ENCODE results near the gene EYS.

Gene EYS

DNA sequence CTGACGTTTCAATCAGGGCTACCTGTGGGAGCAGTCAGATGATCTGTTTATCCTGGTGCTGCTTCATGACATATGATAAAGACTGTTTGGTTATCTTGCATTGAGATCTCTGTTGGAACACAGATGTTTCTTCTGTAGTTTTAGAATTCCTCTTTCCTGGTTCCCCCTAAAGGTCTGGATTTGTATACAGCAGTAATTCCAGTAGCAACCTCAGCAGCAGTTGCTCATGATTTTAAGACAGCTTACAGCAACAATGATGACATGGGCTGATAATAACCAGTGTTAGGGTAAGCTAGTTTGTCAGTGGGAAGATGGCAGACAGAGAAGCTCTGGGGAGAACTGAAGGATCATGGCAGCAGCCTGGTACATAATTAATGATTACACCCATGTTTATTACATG is 1632.0 kb downstream of the EYS start:
- TF ChIP-seq EZH2phosphoT487 (IDR thresholded peaks at IDR 0.05; ENCODE audit: low read length) (no peak), EZH2 (optimal IDR thresholded peaks at IDR 0.05; ENCODE audit: low read depth, low read length) (no peak)
- TF ChIP-seq, protein P1, sequence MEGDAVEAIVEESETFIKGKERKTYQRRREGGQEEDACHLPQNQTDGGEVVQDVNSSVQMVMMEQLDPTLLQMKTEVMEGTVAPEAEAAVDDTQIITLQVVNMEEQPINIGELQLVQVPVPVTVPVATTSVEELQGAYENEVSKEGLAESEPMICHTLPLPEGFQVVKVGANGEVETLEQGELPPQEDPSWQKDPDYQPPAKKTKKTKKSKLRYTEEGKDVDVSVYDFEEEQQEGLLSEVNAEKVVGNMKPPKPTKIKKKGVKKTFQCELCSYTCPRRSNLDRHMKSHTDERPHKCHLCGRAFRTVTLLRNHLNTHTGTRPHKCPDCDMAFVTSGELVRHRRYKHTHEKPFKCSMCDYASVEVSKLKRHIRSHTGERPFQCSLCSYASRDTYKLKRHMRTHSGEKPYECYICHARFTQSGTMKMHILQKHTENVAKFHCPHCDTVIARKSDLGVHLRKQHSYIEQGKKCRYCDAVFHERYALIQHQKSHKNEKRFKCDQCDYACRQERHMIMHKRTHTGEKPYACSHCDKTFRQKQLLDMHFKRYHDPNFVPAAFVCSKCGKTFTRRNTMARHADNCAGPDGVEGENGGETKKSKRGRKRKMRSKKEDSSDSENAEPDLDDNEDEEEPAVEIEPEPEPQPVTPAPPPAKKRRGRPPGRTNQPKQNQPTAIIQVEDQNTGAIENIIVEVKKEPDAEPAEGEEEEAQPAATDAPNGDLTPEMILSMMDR (IDR thresholded peaks at IDR 0.05; ENCODE audit: low read length), result no peak
- Histone ChIP-seq H3K4me1 (ENCODE audit: low read length) (no peaks in the 10 kb centered on the region), H3K27me3 (replicated peaks; ENCODE audit: insufficient read depth, low read length) (no peaks in the 10 kb centered on the region), H3F3A (ENCODE audit: insufficient read depth, low read length) (no peaks in the 10 kb centered on the region), H4K20me1 (ENCODE audit: insufficient read depth, low read length) (no peaks in the 10 kb centered on the region), H2AFZ (ENCODE audit: low read length) (no peak overlapping the region), H3K4me3 (ENCODE audit: low read length) (no peak overlapping the region), H3K27ac (ENCODE audit: low read length) (no peak overlapping the region), H3K9me3 (replicated peaks; ENCODE audit: insufficient read depth, low read length) (no peaks in the 10 kb centered on the region), H3K9me2 (replicated peaks; ENCODE audit: insufficient read depth, low read length) (no peaks in the 10 kb centered on the region), H3K9ac (ENCODE audit: low read length) (no peak overlapping the region), H3K36me3 (replicated peaks; ENCODE audit: insufficient read depth, low read length) (no peaks in the 10 kb centered on the region), H3K4me2 (ENCODE audit: low read depth, low read length) (no peak overlapping the region), H3K79me2 (ENCODE audit: low read length) (no peaks in the 10 kb centered on the region)
- no peak for DNase-seq

DNA sequence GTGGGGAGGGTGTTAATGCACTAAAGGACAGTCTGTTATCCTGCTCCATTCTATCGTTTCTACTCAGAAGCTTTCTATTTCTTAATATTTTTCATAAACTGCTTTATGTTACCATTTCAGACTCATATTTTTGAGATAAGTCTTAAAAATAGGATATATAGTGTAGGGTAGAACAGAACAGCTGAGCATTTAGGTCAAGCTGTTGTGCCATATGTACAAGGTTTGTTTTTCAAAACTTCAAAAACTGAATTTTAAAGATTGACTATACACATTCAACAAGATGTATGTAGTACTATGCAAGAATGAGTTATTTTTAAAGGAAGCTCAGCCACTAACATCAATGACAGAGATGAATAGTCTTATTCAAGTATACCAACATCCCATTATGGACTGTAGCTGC is 1634.3 kb downstream of the EYS start:
- Histone ChIP-seq H3K4me3 (ENCODE audit: low read length) (no peak overlapping the region), H3F3A (ENCODE audit: insufficient read depth, low read length) (no peaks in the 10 kb centered on the region), H3K9me2 (replicated peaks; ENCODE audit: insufficient read depth, low read length) (no peaks in the 10 kb centered on the region), H4K20me1 (ENCODE audit: insufficient read depth, low read length) (no peaks in the 10 kb centered on the region), H3K4me2 (ENCODE audit: low read depth, low read length) (no peak overlapping the region), H2AFZ (ENCODE audit: low read length) (no peak overlapping the region), H3K4me1 (ENCODE audit: low read length) (no peaks in the 10 kb centered on the region), H3K9ac (ENCODE audit: low read length) (no peak overlapping the region), H3K36me3 (replicated peaks; ENCODE audit: insufficient read depth, low read length) (no peaks in the 10 kb centered on the region), H3K9me3 (replicated peaks; ENCODE audit: insufficient read depth, low read length) (no peaks in the 10 kb centered on the region), H3K79me2 (ENCODE audit: low read length) (no peaks in the 10 kb centered on the region), H3K27me3 (replicated peaks; ENCODE audit: insufficient read depth, low read length) (no peaks in the 10 kb centered on the region), H3K27ac (ENCODE audit: low read length) (no peak overlapping the region)
- no peak for DNase-seq
- TF ChIP-seq EZH2 (optimal IDR thresholded peaks at IDR 0.05; ENCODE audit: low read depth, low read length), result no peak
- TF ChIP-seq, protein P1 (IDR thresholded peaks at IDR 0.05; ENCODE audit: low read length), result no peak

DNA sequence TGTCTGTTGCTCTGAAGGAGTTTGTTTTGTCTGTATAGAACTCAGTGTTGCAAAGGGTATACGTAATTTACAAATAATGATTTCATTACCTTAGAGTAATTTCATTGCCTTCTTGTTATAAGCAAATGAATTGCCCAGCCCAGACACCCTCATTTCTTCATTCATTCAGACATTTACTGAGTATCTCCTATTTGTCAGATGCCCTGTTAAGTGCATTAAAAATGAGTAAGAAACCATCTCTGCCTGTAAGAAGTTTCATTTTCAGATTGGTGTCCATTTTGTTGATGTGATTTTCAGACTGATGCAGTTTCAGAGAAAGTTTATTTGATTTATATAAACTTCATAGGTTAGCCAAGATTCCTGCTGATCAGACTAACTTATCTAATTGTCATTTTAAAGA is 1642.1 kb downstream of the EYS start:
- H3K4me3 ChIP-seq (ENCODE audit: low read length), result 0 out of 2 replicates have a peak overlapping the region, but pooled peaks have one; percentile 1
- H3K4me2 ChIP-seq (ENCODE audit: low read depth, low read length), result peak overlapping the region; percentile 33; the same call in 1 of the 2 replicates
- no peaks in the 10 kb centered on the region for H3K9me3 ChIP-seq (replicated peaks; ENCODE audit: insufficient read depth, low read length)
- H3K4me1 ChIP-seq (ENCODE audit: low read length), result no peaks in the 10 kb centered on the region
- no peaks in the 10 kb centered on the region for H3K9me2 ChIP-seq (replicated peaks; ENCODE audit: insufficient read depth, low read length)
- no peaks in the 10 kb centered on the region for H4K20me1 ChIP-seq (ENCODE audit: insufficient read depth, low read length)
- no peaks in the 10 kb centered on the region for H3K36me3 ChIP-seq (replicated peaks; ENCODE audit: insufficient read depth, low read length)
- DNase-seq, result peak; percentile 35
- no peak overlapping the region for H3K27ac ChIP-seq (ENCODE audit: low read length)
- TF ChIP-seq, protein P1 (IDR thresholded peaks at IDR 0.05; ENCODE audit: low read length), result no peak
- TF ChIP-seq EZH2 (optimal IDR thresholded peaks at IDR 0.05; ENCODE audit: low read depth, low read length), result no peak
- no peak for TF ChIP-seq EZH2phosphoT487 (IDR thresholded peaks at IDR 0.05; ENCODE audit: low read length)
- no peaks in the 10 kb centered on the region for H3K79me2 ChIP-seq (ENCODE audit: low read length)
- H2AFZ ChIP-seq (ENCODE audit: low read length), result 0 out of 2 replicates have a peak overlapping the region, but pooled peaks have one; percentile 12
- no peaks in the 10 kb centered on the region for H3K27me3 ChIP-seq (replicated peaks; ENCODE audit: insufficient read depth, low read length)
- H3F3A ChIP-seq (ENCODE audit: insufficient read depth, low read length), result no peaks in the 10 kb centered on the region
- H3K9ac ChIP-seq (ENCODE audit: low read length), result no peak overlapping the region

Data from MM.1S (cell line).